BE2C (cell line): Measurements from ENCODE around the gene SCN1B.
"Not testable (repeated sequence)": the region's sequence is repeated elsewhere in the genome, so short reads cannot be mapped to it uniquely, and the experiment has no call there.

Source experiments
- DNase-seq: peaks from one replicate; pipeline ENCODE4 v3.0.0-alpha.2; 2020
- H3K27me3 ChIP-seq: fragments of 250-450 bp; sonication (Bioruptor Pico); 2 replicates; pipeline ENCODE4 v1.5.1; 2020; ENCODE audit warnings: mild to moderate bottlenecking
- H3K36me3 ChIP-seq: fragments of 250-450 bp; sonication (Bioruptor Pico); 2 replicates; pipeline ENCODE4 v1.5.1; 2020; ENCODE audit warnings: mild to moderate bottlenecking
- H3K4me1 ChIP-seq: fragments of 250-450 bp; sonication (Bioruptor Pico); 2 replicates; pipeline ENCODE4 v1.5.1; 2020
- H3K4me3 ChIP-seq: 2 replicates; pipeline ENCODE4 v1.5.1; 2011; ENCODE audit warnings: low read depth, low read length
- H3K9me3 ChIP-seq: fragments of 250-450 bp; sonication (Bioruptor Pico); 2 replicates; pipeline ENCODE4 v1.5.1; 2020
- TF ChIP-seq, protein P1 (sequence below): IDR thresholded peaks from 2 replicates; pipeline ENCODE4 v1.5.1; 2012; ENCODE audit warnings: mild to moderate bottlenecking, low read depth, low read length

Gene SCN1B

DNA sequence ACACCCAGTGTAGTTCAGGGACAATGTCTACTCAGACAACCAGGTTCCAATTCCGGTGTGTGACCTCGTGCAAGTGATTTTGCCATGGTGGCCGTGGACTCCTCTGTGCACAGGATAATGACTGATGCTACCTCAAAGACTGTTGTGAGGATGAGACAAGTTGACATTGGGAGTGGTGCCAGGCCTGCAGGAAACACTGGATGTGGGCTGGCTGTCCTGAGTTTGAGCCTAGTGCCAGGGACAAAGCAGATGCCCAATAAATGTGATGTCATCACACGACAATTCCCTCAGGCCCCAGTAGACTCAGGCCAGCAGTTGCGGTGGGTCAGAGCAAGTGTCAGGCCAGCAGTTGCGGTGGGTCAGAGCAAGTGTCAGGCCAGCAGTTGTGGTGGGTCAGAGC, 6.2 kb upstream of the SCN1B start:
- TF ChIP-seq, protein P1, sequence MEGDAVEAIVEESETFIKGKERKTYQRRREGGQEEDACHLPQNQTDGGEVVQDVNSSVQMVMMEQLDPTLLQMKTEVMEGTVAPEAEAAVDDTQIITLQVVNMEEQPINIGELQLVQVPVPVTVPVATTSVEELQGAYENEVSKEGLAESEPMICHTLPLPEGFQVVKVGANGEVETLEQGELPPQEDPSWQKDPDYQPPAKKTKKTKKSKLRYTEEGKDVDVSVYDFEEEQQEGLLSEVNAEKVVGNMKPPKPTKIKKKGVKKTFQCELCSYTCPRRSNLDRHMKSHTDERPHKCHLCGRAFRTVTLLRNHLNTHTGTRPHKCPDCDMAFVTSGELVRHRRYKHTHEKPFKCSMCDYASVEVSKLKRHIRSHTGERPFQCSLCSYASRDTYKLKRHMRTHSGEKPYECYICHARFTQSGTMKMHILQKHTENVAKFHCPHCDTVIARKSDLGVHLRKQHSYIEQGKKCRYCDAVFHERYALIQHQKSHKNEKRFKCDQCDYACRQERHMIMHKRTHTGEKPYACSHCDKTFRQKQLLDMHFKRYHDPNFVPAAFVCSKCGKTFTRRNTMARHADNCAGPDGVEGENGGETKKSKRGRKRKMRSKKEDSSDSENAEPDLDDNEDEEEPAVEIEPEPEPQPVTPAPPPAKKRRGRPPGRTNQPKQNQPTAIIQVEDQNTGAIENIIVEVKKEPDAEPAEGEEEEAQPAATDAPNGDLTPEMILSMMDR, result no peak
- Histone ChIP-seq H3K36me3 (peaks cover 70% of the 10 kb centered on the region), H3K4me1 (no peaks in the 10 kb centered on the region), H3K9me3 (no peaks in the 10 kb centered on the region), H3K4me3 (no peak overlapping the region), H3K27me3 (no peaks in the 10 kb centered on the region)
- DNase-seq, result no peak

DNA sequence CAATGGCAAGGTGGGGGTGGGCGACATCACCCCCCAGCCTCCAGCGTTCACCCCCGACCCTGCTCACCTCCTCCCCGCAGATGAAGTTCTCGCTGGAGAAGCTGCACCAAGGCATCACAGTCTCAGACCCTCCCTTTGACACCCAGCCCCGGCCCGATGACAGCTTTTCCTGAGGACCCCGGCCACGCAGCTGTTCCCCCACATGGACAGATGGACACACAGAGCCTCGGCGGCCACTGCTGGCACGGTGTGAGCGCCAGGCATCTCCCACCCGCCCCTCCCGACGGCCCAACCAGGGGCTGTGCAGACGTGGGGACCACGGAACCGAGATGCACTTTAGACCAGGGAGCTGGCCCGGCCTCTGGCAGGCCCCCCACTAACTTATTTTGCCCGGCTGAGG, 4.3 kb upstream of the SCN1B start:
- Histone ChIP-seq H3K36me3 (peaks cover 54% of the 10 kb centered on the region), H3K27me3 (peaks cover 7% of the 10 kb centered on the region), H3K4me3 (no peak overlapping the region), H3K4me1 (no peaks in the 10 kb centered on the region), H3K9me3 (no peaks in the 10 kb centered on the region)
- TF ChIP-seq, protein P1, result no peak
- DNase-seq, result no peak

DNA sequence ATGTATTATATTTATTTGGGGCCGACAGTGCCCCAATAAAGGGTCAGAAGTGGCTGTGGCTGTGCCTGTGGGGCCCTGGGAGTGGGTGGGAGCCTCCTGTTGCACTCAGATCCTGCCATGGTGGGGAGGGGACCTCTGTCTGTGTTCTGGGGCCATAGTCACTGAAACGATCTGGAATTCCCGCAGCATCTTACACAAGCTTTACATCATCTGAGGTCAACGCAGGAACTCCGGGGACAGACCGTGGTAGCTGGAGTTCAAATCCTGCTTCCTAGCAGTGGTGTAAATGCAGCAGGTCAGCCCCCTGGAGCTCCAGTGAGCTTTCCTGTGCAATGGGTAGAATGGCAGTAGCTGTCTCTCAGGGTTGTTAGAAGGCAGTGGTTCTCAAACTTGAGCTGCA, 3.9 kb upstream of the SCN1B start:
- Histone ChIP-seq H3K4me1 (no peaks in the 10 kb centered on the region), H3K27me3 (peaks cover 12% of the 10 kb centered on the region), H3K4me3 (no peak overlapping the region), H3K9me3 (no peaks in the 10 kb centered on the region), H3K36me3 (peaks cover 49% of the 10 kb centered on the region)
- no peak for DNase-seq
- TF ChIP-seq, protein P1, result no peak

DNA sequence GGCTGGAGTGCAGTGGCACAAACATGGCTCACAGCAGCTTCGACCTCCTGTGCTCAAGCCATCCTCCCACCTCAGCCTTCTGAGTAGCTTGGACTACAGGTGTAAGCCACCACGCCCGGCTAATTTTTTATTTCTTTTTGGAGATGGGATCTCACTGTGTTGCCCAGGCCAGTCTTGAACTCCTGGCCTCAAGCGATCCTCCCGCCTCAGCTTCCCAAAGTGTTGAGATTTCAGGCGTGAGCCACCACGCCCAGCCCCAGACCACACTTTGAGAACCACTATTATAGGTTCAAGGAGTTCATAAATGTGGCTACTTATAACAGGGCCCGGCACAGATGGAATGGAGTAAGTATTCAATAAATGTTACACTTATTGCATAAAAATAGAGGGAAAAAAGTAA, 3.3 kb upstream of the SCN1B start:
- Histone ChIP-seq H3K4me3 (no peak overlapping the region), H3K27me3 (peaks cover 15% of the 10 kb centered on the region), H3K4me1 (no peaks in the 10 kb centered on the region), H3K9me3 (no peaks in the 10 kb centered on the region), H3K36me3 (peaks cover 43% of the 10 kb centered on the region)
- no peak for DNase-seq
- TF ChIP-seq, protein P1, result no peak

DNA sequence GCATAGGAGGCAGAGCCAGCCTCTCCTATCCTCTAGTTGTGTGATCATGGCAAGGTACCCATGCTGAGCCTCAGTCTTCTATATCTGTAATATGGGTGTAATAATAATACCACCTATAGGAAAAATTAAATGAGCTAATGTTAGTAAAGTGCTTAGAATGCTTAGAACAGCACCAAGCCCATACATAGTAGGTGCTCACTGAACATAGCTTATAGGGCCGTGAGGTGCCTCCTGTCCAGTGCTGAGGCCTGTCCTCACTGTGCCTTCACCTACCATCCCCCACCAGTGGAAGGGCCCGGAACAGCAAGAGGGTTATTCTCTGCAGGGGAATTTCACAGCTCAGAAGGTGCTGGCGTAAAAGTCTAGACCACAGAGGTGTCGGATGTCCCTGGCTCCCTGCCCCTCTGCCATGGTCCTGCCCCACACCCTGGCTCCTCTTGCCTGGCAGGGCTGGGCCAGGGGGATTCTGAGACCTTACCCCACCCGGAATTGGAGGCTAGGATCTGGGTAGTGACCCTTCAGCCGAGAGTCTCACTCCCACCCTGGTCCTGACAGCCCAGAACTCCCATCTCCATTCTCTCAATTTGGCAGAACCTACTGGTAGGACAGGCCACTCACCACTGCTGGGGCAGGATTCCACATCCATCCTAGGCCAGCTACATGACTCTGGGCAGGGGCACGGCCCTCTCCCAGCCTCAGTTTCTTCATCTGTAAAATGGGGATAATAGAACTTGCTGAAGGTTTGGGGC, 2.2 kb upstream of the SCN1B start:
- no peak overlapping the region for H3K4me3 ChIP-seq
- peaks cover 17% of the 10 kb centered on the region for H3K27me3 ChIP-seq
- H3K4me1 ChIP-seq, result no peaks in the 10 kb centered on the region
- no peaks in the 10 kb centered on the region for H3K9me3 ChIP-seq
- TF ChIP-seq, protein P1, result no peak
- no peak for DNase-seq
- peaks cover 37% of the 10 kb centered on the region for H3K36me3 ChIP-seq

DNA sequence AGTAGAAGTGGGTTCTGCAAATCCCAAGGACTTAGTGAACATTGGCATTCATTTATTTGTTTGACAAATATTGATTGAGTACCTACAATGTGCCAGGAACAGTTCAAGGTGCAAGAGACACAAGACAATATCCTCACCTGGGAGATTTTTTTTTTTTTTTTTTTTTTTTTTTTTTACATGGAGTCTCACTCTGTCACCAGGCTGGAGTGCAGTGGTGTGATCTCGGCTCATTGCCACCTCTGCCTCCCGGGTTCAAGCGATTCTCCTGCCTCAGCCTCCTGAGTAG, 1.7 kb upstream of the SCN1B start:
- DNase-seq, result not testable (repeated sequence)

DNA sequence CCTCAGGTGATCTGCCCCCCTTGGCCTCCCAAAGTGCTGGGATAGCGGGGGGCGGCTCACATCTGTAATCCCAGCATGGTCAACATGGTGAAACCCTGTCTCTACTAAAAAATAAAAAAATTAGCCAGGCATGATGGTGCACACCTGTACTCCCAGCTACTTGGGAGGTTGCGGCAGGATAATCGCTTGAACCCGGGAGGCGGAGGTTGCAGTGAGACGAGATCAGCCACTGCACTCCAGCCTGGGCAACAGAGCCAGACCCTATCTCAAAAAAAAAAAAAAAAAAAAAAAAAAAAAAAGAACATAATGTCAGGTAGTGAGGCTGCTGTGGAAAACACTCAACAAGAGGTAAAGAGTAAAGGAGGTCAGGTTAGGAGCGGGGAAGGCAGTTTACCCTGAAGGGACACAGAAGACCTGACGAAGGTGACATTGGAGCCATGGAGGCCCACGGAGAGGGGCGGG, 964 bp upstream of the SCN1B start:
- not testable (repeated sequence) for H3K4me3 ChIP-seq, H3K9me3 ChIP-seq, DNase-seq, H3K4me1 ChIP-seq
- Histone ChIP-seq H3K36me3 (peaks cover 26% of the 10 kb centered on the region), H3K27me3 (peaks cover 17% of the 10 kb centered on the region)

More for the DNA sequence above, 1.7 kb upstream of the SCN1B start:
- not testable (repeated sequence) for H3K4me1 ChIP-seq, H3K4me3 ChIP-seq, H3K9me3 ChIP-seq
- Histone ChIP-seq H3K36me3 (peaks cover 33% of the 10 kb centered on the region), H3K27me3 (peaks cover 17% of the 10 kb centered on the region)
